ENCODE results near the gene RIN1.

DNA sequence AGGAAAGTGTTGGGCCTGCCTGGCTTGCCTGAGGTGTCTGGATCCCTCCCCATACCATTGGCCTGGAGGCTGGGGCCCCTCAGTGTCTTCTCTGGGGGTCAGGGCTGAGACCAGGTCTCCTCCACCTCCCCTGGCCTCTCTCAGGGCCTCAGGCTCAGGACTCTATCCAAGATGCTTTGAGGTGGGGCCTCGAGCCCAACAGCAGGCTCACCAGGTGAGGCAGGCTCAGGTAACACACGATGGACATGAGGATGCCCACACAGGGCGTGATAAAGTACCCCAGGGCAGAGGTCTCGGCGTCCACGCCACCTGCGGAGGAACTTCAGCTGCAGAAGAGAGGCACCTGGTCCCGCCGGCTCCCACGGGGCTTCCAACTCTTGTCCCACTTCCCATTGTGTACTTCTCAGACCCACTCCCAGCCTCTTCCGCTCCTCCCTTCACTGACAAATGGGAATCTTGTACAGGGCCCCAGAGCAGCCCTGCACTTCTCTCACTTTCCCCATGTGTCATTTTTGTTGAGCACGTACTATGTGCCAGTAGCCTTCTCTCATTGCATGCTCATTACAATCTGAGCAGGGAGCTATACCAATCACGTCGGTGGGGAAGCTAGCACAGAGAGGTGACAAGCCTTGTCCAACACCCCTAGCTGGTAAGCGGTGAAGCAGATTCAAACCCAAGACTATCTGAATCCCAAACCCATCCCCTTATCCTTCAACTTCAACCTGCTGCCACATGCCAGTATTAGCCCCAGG lies 31.5 kb upstream of the RIN1 start:
- TF ChIP-seq, protein P1, sequence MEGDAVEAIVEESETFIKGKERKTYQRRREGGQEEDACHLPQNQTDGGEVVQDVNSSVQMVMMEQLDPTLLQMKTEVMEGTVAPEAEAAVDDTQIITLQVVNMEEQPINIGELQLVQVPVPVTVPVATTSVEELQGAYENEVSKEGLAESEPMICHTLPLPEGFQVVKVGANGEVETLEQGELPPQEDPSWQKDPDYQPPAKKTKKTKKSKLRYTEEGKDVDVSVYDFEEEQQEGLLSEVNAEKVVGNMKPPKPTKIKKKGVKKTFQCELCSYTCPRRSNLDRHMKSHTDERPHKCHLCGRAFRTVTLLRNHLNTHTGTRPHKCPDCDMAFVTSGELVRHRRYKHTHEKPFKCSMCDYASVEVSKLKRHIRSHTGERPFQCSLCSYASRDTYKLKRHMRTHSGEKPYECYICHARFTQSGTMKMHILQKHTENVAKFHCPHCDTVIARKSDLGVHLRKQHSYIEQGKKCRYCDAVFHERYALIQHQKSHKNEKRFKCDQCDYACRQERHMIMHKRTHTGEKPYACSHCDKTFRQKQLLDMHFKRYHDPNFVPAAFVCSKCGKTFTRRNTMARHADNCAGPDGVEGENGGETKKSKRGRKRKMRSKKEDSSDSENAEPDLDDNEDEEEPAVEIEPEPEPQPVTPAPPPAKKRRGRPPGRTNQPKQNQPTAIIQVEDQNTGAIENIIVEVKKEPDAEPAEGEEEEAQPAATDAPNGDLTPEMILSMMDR (IDR thresholded peaks at IDR 0.05; ENCODE audit: extremely low read depth in 1 of 2, insufficient read depth in 1 of 2, low read depth in 1 of 2, low read length in 2 of 2), result no peak
- no peak for TF ChIP-seq MYC (IDR thresholded peaks at IDR 0.05; ENCODE audit: low read depth, low read length)

Measured in endothelial cell of umbilical vein (primary cell).